Measurements from ENCODE around the gene TRIM13. TPM values are rescaled to one million over a fixed set of nuclear protein-coding genes. Genes with fewer than 3 reads are reported as not detected.
"Not testable (repeated sequence)": the region's sequence is repeated elsewhere in the genome, so short reads cannot be mapped to it uniquely, and the experiment has no call there.

The TRIM13 gene, protein sequence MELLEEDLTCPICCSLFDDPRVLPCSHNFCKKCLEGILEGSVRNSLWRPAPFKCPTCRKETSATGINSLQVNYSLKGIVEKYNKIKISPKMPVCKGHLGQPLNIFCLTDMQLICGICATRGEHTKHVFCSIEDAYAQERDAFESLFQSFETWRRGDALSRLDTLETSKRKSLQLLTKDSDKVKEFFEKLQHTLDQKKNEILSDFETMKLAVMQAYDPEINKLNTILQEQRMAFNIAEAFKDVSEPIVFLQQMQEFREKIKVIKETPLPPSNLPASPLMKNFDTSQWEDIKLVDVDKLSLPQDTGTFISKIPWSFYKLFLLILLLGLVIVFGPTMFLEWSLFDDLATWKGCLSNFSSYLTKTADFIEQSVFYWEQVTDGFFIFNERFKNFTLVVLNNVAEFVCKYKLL
- total RNA-seq, result 10 to 100 TPM; 21.7 to 35.0 TPM

DNA sequence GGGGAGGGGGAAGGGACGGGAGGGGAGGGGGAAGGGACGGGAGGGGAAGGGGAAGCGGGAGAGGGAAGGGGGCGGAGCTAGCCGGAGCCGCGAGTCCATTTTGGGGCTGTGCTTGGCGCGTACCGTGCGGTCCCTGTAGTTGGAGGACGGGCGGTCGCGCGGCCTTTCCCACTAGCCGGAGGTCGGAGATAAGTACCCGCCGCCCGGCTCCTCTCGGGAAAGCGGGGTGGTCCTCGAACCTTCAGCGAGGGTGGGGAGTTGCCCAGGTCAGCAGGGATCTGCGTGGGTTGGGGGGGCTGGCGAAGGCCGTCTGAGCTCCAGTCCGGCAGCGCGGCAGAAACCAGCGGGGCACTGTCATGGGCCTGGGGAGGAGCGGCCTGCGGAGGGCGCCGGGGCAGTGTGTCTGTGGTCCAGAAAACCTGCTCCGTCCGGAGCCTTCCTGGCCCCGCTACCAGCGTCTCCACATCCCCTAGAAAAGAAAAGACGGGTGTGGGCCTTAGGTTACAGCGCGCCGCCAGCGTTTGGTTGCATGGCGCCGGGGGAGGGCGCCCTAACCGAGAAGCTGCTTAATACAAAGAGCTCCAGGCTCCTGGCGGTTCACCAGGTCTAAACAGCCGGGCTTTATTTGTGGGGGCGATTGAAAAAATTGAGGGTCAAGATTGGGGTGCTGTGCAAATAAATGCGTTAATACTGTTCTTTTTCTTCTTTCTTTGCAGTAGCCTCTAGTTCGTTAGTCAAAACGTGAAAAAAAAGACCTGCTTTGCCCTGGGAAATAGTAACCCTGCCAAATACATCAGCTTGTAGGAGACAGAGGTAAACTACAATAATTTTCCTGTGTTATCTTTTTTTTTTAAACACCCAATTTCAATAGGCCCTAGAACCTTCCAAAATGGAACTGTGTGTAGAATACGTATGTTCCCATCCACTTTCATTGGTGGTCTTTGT lies at the start of gene TRIM13:
Gene TRIM13, plus strand, starts transcription at position 92 of the 945 bp plus-strand sequence. CDS start 14,899 bp downstream, outside the sequence.
- peaks cover 18% of the 10 kb centered on the region for H3K4me1 ChIP-seq
- intact Hi-C loops (cut with DNase I), result loop anchor here (5.0 to 10.0 kb wide), 3 partner anchors 85 to 528 kb away; no protein-coding TSS in a partner anchor
- H3K9me3 ChIP-seq, result no peaks in the 10 kb centered on the region
- TF ChIP-seq, protein P1, sequence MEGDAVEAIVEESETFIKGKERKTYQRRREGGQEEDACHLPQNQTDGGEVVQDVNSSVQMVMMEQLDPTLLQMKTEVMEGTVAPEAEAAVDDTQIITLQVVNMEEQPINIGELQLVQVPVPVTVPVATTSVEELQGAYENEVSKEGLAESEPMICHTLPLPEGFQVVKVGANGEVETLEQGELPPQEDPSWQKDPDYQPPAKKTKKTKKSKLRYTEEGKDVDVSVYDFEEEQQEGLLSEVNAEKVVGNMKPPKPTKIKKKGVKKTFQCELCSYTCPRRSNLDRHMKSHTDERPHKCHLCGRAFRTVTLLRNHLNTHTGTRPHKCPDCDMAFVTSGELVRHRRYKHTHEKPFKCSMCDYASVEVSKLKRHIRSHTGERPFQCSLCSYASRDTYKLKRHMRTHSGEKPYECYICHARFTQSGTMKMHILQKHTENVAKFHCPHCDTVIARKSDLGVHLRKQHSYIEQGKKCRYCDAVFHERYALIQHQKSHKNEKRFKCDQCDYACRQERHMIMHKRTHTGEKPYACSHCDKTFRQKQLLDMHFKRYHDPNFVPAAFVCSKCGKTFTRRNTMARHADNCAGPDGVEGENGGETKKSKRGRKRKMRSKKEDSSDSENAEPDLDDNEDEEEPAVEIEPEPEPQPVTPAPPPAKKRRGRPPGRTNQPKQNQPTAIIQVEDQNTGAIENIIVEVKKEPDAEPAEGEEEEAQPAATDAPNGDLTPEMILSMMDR (IDR thresholded peaks at IDR 0.05), result peak; percentile 66
- no peaks in the 10 kb centered on the region for H3K36me3 ChIP-seq
- peak; percentile 90 for DNase-seq
- peak within 1 kb of the TSS; percentile 85 for H3K9ac ChIP-seq (ENCODE audit: low read depth in 2 of 2, low read length in 2 of 2)
- peak within 1 kb of the TSS; percentile 99 for H3K27ac ChIP-seq
- no peaks in the 10 kb centered on the region for H3K27me3 ChIP-seq
- H3K4me3 ChIP-seq, result peak within 1 kb of the TSS; percentile 71

DNA sequence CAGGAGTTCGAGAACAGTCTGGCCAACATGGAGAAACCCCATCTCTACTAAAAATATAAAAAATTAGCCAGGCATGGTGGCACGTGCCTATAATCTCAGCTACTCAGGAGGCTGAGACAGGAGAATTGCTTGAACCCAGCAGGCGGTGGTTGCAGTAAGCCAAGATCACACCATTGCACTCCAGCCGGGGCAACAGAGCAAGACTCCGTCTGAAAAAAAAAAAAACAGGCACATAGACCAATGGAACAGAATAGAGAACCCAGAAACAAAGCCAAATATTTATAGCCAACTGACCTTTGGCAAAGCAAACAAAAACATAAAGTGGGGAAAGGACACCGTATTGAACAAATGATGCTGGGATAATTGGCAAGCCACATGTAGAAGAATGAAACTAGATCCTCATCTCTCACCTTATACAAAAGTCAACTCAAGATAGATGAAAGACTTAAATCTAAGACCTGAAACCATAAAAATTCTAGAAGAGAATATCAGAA lies 48.0 kb upstream of the TRIM13 start:
- H3K9me3 ChIP-seq; H3K4me3 ChIP-seq; H3K27me3 ChIP-seq; intact Hi-C loops (cut with DNase I); H3K27ac ChIP-seq; H3K9ac ChIP-seq (ENCODE audit: low read depth in 2 of 2, low read length in 2 of 2); DNase-seq; H3K4me1 ChIP-seq; H3K36me3 ChIP-seq: not testable (repeated sequence)

DNA sequence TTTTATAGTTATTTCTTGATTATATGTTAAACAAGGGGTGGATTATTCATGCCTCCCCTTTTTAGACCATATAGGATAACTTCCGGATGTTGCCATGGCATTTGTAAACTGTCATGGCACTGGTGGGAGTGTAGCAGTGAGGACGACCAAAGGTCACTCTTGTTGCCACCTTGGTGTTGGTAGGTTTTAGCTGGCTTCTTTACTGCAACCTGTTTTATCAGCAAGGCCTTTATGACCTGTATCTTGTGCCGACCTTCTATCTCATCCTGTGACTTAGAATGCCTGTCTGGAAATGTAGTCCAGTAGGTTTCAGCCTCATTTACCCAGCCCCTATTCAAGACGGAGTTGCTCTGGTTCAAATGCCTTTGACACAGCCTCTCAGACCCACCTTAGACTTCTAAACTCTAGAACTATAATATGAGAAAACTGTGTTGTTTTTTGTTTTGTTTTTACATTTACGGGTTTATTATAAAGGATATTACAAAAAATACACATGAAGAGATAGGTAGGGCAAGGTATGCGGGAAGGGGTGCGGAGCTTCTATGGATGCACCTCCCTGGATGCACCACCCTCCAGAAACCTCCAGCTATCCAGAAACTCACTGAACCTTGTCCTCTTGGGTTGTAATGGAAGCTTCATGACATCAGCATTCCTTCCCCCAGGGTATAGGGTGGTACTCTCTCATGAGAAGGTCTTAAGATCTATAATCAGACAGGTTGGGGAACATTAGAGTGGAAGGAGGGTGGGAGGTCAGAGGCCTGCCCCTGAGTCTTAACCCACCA lies 44.9 kb upstream of the TRIM13 start:
- Histone ChIP-seq H3K4me3 (no peak overlapping the region), H3K27me3 (no peaks in the 10 kb centered on the region), H3K4me1 (no peaks in the 10 kb centered on the region), H3K9ac (ENCODE audit: low read depth in 2 of 2, low read length in 2 of 2) (no peak overlapping the region), H3K9me3 (no peaks in the 10 kb centered on the region), H3K36me3 (no peaks in the 10 kb centered on the region), H3K27ac (peak overlapping the region; percentile 45)
- intact Hi-C loops (cut with DNase I), result no loop called here
- DNase-seq, result peak; percentile 40
- TF ChIP-seq, protein P1 (IDR thresholded peaks at IDR 0.05), result no peak

DNA sequence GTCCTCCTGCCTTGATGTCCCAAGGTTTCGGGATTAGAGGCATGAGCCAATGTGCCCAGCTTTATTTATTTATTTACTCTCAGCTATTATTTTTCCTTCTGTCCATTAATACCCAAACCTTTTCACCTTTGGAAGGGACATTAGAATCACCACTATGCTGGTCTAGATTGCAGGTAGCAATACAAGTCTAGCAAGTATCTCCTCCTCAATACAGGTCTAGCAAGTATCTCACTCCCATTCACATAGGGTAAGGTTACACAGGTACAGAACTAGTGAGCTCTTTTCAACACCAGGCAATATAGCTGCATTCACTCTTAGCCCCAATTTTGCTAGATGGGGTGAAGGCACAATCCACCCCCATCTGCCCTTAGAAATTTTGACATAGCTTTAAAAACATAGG lies 43.3 kb upstream of the TRIM13 start:
- H3K27me3 ChIP-seq, result no peaks in the 10 kb centered on the region
- H3K36me3 ChIP-seq, result no peaks in the 10 kb centered on the region
- H3K4me3 ChIP-seq, result no peak overlapping the region
- DNase-seq, result no peak
- no peak overlapping the region for H3K27ac ChIP-seq
- H3K9me3 ChIP-seq, result no peaks in the 10 kb centered on the region
- intact Hi-C loops (cut with DNase I), result no loop called here
- no peak overlapping the region for H3K9ac ChIP-seq (ENCODE audit: low read depth in 2 of 2, low read length in 2 of 2)
- H3K4me1 ChIP-seq, result no peaks in the 10 kb centered on the region
- TF ChIP-seq, protein P1 (IDR thresholded peaks at IDR 0.05), result no peak

DNA sequence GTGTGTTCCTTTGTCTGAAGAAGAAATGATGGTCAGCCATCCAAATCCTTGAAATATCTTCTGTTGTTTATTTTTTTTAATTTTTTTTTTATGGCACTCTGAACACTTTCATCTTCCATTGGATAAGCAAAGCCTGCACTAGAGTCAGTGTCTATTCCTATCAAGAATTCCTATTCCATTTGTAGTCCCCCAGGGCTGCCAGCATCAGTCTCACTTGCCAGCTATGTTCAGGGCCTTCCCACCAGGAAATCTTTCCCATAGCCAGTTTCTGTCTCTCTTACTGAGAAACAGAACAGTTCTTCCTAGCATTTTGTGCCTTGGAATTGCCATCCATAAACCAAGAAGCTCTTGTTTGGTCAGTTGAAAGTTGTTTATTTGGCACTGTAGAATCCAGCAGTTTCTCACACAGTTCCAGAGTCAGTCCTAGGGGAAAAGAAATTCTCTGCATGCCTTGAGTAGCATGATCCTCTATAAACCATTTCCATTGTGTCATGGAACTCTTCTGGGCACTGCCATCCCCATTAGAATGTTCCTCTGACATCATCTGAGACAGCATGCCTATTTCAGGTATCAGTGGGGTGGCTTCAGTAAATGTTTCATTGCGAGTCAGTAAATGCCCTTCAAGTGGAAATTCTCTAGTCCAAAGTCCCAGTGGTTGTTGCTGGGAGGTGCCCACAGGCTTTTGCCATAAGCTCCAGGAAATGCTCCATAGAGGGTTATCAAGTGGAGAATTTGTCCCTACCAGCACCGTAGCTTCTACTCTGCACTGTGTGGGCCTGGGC lies 42.0 kb upstream of the TRIM13 start:
- DNase-seq, result peak; percentile 55
- intact Hi-C loops (cut with DNase I), result no loop called here
- no peaks in the 10 kb centered on the region for H3K4me1 ChIP-seq
- no peaks in the 10 kb centered on the region for H3K9me3 ChIP-seq
- H3K9ac ChIP-seq (ENCODE audit: low read depth in 2 of 2, low read length in 2 of 2), result peak overlapping the region in 1 of 2 donors; percentile 34
- H3K4me3 ChIP-seq, result no peak overlapping the region
- peak overlapping the region; percentile 69 for H3K27ac ChIP-seq
- no peaks in the 10 kb centered on the region for H3K36me3 ChIP-seq
- no peaks in the 10 kb centered on the region for H3K27me3 ChIP-seq
- TF ChIP-seq, protein P1 (IDR thresholded peaks at IDR 0.05), result no peak

All from colonic mucosa (tissue), 4 donors.